Astrocyte (in vitro differentiated cells and primary cell): ENCODE data around the gene KIAA1549. TPM values are rescaled to one million over a fixed set of nuclear protein-coding genes. Genes with fewer than 3 reads are reported as not detected.

Source experiments
- DNase-seq: peaks from one replicate; pipeline ENCODE4 v3.0.0-alpha.2; 2010; ENCODE audit warnings: low read depth
- FAIRE-seq: peaks from 2 replicates; lab custom pipeline; 2011; peaks lifted over from hg19 to GRCh38; lab: Jason Lieb, UNC
- H2AFZ ChIP-seq: 2 replicates; pipeline ENCODE4 v1.6.0; 2012; ENCODE audit warnings: low read depth, low read length, inconsistent platforms
- H3K27ac ChIP-seq: 2 replicates; pipeline ENCODE4 v1.5.1; 2011; ENCODE audit warnings: low read depth, low read length, inconsistent platforms
- H3K27me3 ChIP-seq: 2 replicates; pipeline ENCODE4 v1.6.0; 2011; ENCODE audit warnings: low read length, inconsistent platforms; ENCODE audit not compliant: insufficient read depth
- H3K36me3 ChIP-seq: 2 replicates; pipeline ENCODE4 v1.5.1; 2011; ENCODE audit warnings: low read length, inconsistent platforms; ENCODE audit not compliant: insufficient read depth
- H3K4me1 ChIP-seq: 2 replicates; pipeline ENCODE4 v1.5.1; 2011; ENCODE audit warnings: low read length, inconsistent platforms; ENCODE audit not compliant: insufficient read depth
- H3K4me2 ChIP-seq: 2 replicates; pipeline ENCODE4 v1.6.0; 2012; ENCODE audit warnings: low read length, inconsistent platforms
- H3K4me3 ChIP-seq: 2 replicates; pipeline ENCODE4 v1.5.1; 2011; ENCODE audit warnings: low read depth, mild to moderate bottlenecking, low read length, inconsistent platforms; ENCODE audit not compliant: insufficient read depth
- H3K79me2 ChIP-seq: 2 replicates; pipeline ENCODE4 v1.6.0; 2012; ENCODE audit warnings: mild to moderate bottlenecking, low read length, inconsistent platforms; ENCODE audit not compliant: insufficient read depth
- H3K9ac ChIP-seq: 2 replicates; pipeline ENCODE4 v1.6.0; 2012; ENCODE audit warnings: mild to moderate bottlenecking, low read length, inconsistent platforms
- H3K9me3 ChIP-seq: 2 replicates; pipeline ENCODE4 v1.5.1; 2012; ENCODE audit warnings: low read depth, mild to moderate bottlenecking, low read length, inconsistent platforms; ENCODE audit not compliant: insufficient read depth
- H4K20me1 ChIP-seq: 2 replicates; pipeline ENCODE4 v1.6.0; 2012; ENCODE audit warnings: low read length, inconsistent platforms; ENCODE audit not compliant: insufficient read depth
- H3K27ac Mint-ChIP-seq: one replicate; pipeline ENCODE4 v1.8.0; 2021; ENCODE audit warnings: mild to moderate bottlenecking, mixed read lengths; ENCODE audit not compliant: unreplicated experiment
- H3K27me3 Mint-ChIP-seq: one replicate; pipeline ENCODE4 v1.8.0; 2021; ENCODE audit warnings: low read depth, mixed read lengths; ENCODE audit not compliant: unreplicated experiment
- H3K36me3 Mint-ChIP-seq: one replicate; pipeline ENCODE4 v1.8.0; 2021; ENCODE audit warnings: low read depth, mixed read lengths; ENCODE audit not compliant: unreplicated experiment
- H3K4me1 Mint-ChIP-seq: one replicate; pipeline ENCODE4 v1.8.0; 2021; ENCODE audit warnings: low read depth, mixed read lengths; ENCODE audit not compliant: unreplicated experiment
- H3K4me3 Mint-ChIP-seq: one replicate; pipeline ENCODE4 v1.8.0; 2021; ENCODE audit warnings: mild to moderate bottlenecking, moderate library complexity, mixed read lengths; ENCODE audit not compliant: unreplicated experiment
- H3K9me3 Mint-ChIP-seq: one replicate; pipeline ENCODE4 v1.8.0; 2021; ENCODE audit warnings: mild to moderate bottlenecking, mixed read lengths; ENCODE audit not compliant: unreplicated experiment
- CTCF ChIP-seq: IDR thresholded peaks from 2 replicates; pipeline ENCODE4 v1.5.1; 2011; ENCODE audit warnings: low read depth, mild to moderate bottlenecking, inconsistent platforms, low read length, moderate library complexity; ENCODE audit not compliant: insufficient read depth
- EZH2 ChIP-seq: IDR thresholded peaks from 2 replicates; pipeline ENCODE4 v1.6.1; 2012; ENCODE audit warnings: mild to moderate bottlenecking, low read length, inconsistent platforms; ENCODE audit not compliant: insufficient read depth
- total RNA-seq: library from RNA; stranded (reverse); gene quantifications from 2 replicates; pipeline ENCODE4 v1.2.1, GENCODE V29; 2021

Gene KIAA1549
- total RNA-seq, 1 donor from 2014 or later, result 10.3 TPM

DNA sequence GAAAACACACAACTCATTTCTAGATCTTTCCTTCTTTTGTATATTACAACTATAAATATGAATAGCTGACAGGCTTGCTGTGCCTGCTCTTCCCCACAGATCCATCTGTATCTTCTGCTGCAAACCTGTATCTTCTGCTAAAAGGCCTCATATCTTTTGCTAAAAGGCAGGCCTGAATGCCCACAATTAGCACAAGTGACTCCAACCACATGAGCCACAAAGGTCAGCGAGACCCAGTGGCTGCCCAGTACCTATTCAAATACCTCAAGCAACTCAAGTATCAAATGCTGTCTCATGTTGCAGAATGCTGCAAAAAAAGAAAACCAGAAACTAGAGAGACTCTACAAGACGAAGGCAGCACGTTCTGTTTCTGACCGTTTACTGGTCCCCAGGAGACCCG, 128.7 kb downstream of the KIAA1549 start:
- Histone ChIP-seq H3K79me2 (no peaks in the 10 kb centered on the region), H2AFZ (no peak overlapping the region), H3K9me3 (no peaks in the 10 kb centered on the region), H3K27ac (no peak overlapping the region), H3K36me3 (peaks cover 6% of the 10 kb centered on the region), H3K4me1 (no peaks in the 10 kb centered on the region), H3K4me3 (no peak overlapping the region), H3K9ac (no peak overlapping the region), H3K4me2 (no peak overlapping the region), H4K20me1 (no peaks in the 10 kb centered on the region), H3K27me3 (no peaks in the 10 kb centered on the region)
- Mint-ChIP-seq H3K4me3 (no peak overlapping the region), H3K9me3 (peaks cover 6% of the 10 kb centered on the region), H3K36me3 (peaks cover 31% of the 10 kb centered on the region), H3K4me1 (peaks cover 28% of the 10 kb centered on the region), H3K27ac (no peak overlapping the region), H3K27me3 (no peaks in the 10 kb centered on the region)
- no peak for FAIRE-seq
- TF ChIP-seq CTCF (no peak), EZH2 (no peak)
- no peak for DNase-seq

DNA sequence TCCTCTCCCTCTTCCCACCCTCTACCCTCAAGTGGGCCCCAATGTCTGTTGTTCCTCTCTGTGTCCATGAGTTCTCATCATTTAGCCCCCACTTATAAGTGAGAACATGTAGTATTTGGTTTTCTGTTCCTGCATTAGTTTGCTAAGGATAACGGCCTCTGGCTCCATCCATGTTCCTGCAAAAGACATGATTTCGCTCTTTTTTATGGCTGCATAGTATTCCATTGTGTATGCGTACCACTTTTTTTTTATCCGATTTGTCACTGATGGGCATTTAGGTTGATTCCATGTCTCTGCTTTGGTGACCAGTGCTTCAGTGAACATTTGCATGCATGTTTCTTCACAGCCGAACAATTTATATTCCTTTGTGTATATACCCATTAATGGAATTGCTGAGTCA, 131.5 kb downstream of the KIAA1549 start:
- Histone ChIP-seq H3K4me1 (no peaks in the 10 kb centered on the region), H4K20me1 (no peaks in the 10 kb centered on the region), H3K9ac (no peak overlapping the region), H3K9me3 (no peaks in the 10 kb centered on the region), H3K4me2 (no peak overlapping the region), H3K79me2 (no peaks in the 10 kb centered on the region), H3K27me3 (no peaks in the 10 kb centered on the region), H3K36me3 (peaks cover 6% of the 10 kb centered on the region), H3K4me3 (no peak overlapping the region), H3K27ac (no peak overlapping the region), H2AFZ (no peak overlapping the region)
- Mint-ChIP-seq H3K9me3 (no peaks in the 10 kb centered on the region), H3K27ac (no peak overlapping the region), H3K36me3 (peaks cover 12% of the 10 kb centered on the region), H3K4me1 (peaks cover 27% of the 10 kb centered on the region), H3K4me3 (no peak overlapping the region), H3K27me3 (no peaks in the 10 kb centered on the region)
- DNase-seq (no peak), FAIRE-seq (no peak)
- TF ChIP-seq EZH2 (no peak), CTCF (no peak)

- no peak for FAIRE-seq
- H3K4me2 ChIP-seq, result no peak overlapping the region
- no peaks in the 10 kb centered on the region for H4K20me1 ChIP-seq
- peak overlapping the region; percentile 14 for H3K27ac ChIP-seq
- Mint-ChIP-seq H3K27ac (peak overlapping the region; percentile 21), H3K4me1 (peaks cover 20% of the 10 kb centered on the region), H3K36me3 (peaks cover 11% of the 10 kb centered on the region), H3K4me3 (no peak overlapping the region), H3K9me3 (no peaks in the 10 kb centered on the region), H3K27me3 (no peaks in the 10 kb centered on the region)
- no peaks in the 10 kb centered on the region for H3K9me3 ChIP-seq
- H3K4me1 ChIP-seq, result no peaks in the 10 kb centered on the region
- peak; percentile 55 for DNase-seq
- no peak overlapping the region for H3K9ac ChIP-seq
- no peak overlapping the region for H3K4me3 ChIP-seq
- no peaks in the 10 kb centered on the region for H3K79me2 ChIP-seq
- no peak for TF ChIP-seq CTCF
- TF ChIP-seq EZH2, result no peak
- peaks cover 6% of the 10 kb centered on the region for H3K36me3 ChIP-seq
- H2AFZ ChIP-seq, result no peak overlapping the region
- no peaks in the 10 kb centered on the region for H3K27me3 ChIP-seq
Observed at GRCh38 chr7:138848056-138848980, 132.9 kb downstream of the KIAA1549 start.
